Heart left ventricle (tissue), 16 donors: Measurements from ENCODE around the gene UNC13C. TPM values are rescaled to one million over a fixed set of nuclear protein-coding genes. Genes with fewer than 3 reads are reported as not detected.

Experiments used
- ATAC-seq, 4 donors: fragments of 200-7000 bp; cut with Tn5 transposase; one replicate each; pipeline ENCODE4 v1.9.1; 2020 to 2022; ENCODE audit warnings: moderate library complexity in 4 of 4, mild to moderate bottlenecking in 3 of 4, moderate number of reproducible peaks in 1 of 4
- DNase-seq, 5 donors: peaks; one replicate each; pipeline ENCODE4 v3.0.0-alpha.2; 2020
- H3K27ac ChIP-seq, 12 donors: fragments of 200-600 bp; sonication (generic) in 4 of 12; one replicate each; pipeline versions ENCODE4 v1.5.0 to v1.8.0; 2016 to 2022; ENCODE audit warnings: mild to moderate bottlenecking in 2 of 12
- H3K27me3 ChIP-seq, 9 donors: fragments of 200-600 bp; sonication (generic) in 2 of 9; one replicate each; pipeline versions ENCODE4 v1.5.1 to v1.8.0; 2016 to 2022; ENCODE audit warnings: mild to moderate bottlenecking in 3 of 9
- H3K36me3 ChIP-seq, 9 donors: fragments of 200-600 bp; sonication (generic) in 2 of 9; one replicate each; pipeline versions ENCODE4 v1.5.0 to v1.8.0; 2018 to 2022; ENCODE audit warnings: mild to moderate bottlenecking in 2 of 9
- H3K4me1 ChIP-seq, 12 donors: fragments of 200-600 bp; sonication (generic) in 4 of 12; one replicate each; pipeline versions ENCODE4 v1.5.0 to v1.8.0; 2016 to 2022; ENCODE audit warnings: mild to moderate bottlenecking in 3 of 12
- H3K4me3 ChIP-seq, 12 donors: fragments of 200-600 bp; sonication (generic) in 4 of 12; one replicate each; pipeline versions ENCODE4 v1.5.0 to v1.8.0; 2017 to 2022; ENCODE audit warnings: mild to moderate bottlenecking in 9 of 12, moderate library complexity in 4 of 12
- H3K9me3 ChIP-seq, 12 donors: fragments of 200-600 bp; sonication (generic) in 4 of 12; one replicate each; pipeline versions ENCODE4 v1.5.0 to v1.8.0; 2016 to 2022; ENCODE audit warnings: mild to moderate bottlenecking in 1 of 12
- POLR2A ChIP-seq, 2 donors: fragments of 450-650 bp; IDR thresholded peaks; one replicate each; pipeline ENCODE4 v1.6.1; 2017; ENCODE audit warnings: antibody characterized with exemption in 2 of 2, mild to moderate bottlenecking in 2 of 2, moderate library complexity in 2 of 2
- WGBS, 4 donors: extraction: QIAGEN DNeasy Blood & Tissue Kit in 2 of 4; methylation state at CpG; one replicate each; pipeline versions ENCODE4 v1.1.5 to v1.1.7; 2013 to 2018; 5-methylcytosine and 5-hydroxymethylcytosine counted together
- intact Hi-C, 10 donors: fragments of 100-400 bp; cut with DNase I; formaldehyde crosslinking; loops; one replicate each; pipeline versions ENCODE4 v1.11.1 to v1.14.2; 2022
- polyA plus RNA-seq, 2 donors: library from polyadenylated mRNA; stranded (reverse); fragments of 200-250 nt; gene quantifications; one replicate each; pipeline ENCODE4 v1.2.3, GENCODE V29; 2013
- total RNA-seq, 9 donors: library from RNA; depleted of rRNA in 2 of 9; stranded (reverse); fragments of >200 nt in 2 of 9; fragmentation: NEBNext Ultra II Directional in 3 of 9; extraction: Animal tissue kit (Norgen Biotek cat#: 25700) in 3 of 9; gene quantifications; one replicate each; pipeline versions ENCODE4 v1.1.0 to v1.2.4, GENCODE V29; 2016 to 2023
- TF ChIP-seq, protein P1 (sequence below), 12 donors: fragments of 200-600 bp; sonication (generic) in 4 of 12; IDR thresholded peaks; one replicate each; pipeline versions ENCODE4 v1.5.0 to v1.8.0; 2018 to 2022; ENCODE audit warnings: antibody characterized with exemption in 12 of 12, mild to moderate bottlenecking in 5 of 12
- donor health status: ischemic (EF 13 %, LVEDD 7.1; RV severe dilation, severe dysfunction).
- donor health status: healthy with polysubstance abuse.
- donor health status: DM: no; HTN: yes; CAD: no.
- donor health status: DM: no; HTN: no; CAD: no.
- donor health status: ischemic (EF 25% LVEDD 6.9; RV normal size, moderate dysfunction).
- donor health status: ischemic (EF 25% LVEDD 5.7; RV mildly dilated, moderate dysfunction).
- donor health status: healthy.
- donor health status: DM: yes; HTN: yes; CAD: no.
- donor health status: ischemic (EF 35%, LVEDD 5.7; RV mildly dilated, moderate dysfunction).
- donor health status: nonischemic (EF 11% LVEDD 7.7; RV severe dilation, severe dysfunction).
- donor health status: DM: yes; HTN: yes; CAD: no.
- donor health status: PGD.
- donor health status: ischemic (EF 29% LVEDD 5.4; RV normal size, mild dysfunction).
- donor health status: nonischemic (EF 23%, LVEDD 6.1; RV moderate dilation, normal function).

The UNC13C gene
- total and polyA plus RNA-seq, 11 donors, result 0.07 to 0.71 (median 0.39) TPM; not detected in 5

DNA sequence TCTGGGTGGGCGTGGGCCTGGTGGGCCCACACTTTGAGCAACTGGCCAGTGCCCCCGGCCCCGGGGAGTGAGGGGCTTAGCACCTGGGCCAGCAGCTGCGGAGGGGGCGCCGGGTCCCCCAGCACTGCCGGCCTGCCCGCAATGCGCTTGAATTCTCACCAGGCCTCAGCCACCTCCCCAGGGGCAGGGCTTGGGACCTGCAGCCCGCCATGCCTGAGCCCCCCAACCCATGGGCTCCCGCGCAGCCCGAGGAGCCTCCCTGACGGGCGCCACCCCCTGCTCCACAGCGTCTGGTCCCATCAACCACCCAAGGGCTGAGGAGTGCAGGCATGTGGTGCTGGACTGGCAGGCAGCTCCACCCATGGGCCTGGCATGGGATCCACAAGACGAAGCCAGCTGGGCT lies 484.3 kb downstream of the UNC13C start:
- ATAC-seq (no peak), DNase-seq (no peak)
- Histone ChIP-seq H3K27me3 (no peaks in the 10 kb centered on the region), H3K27ac (no peak overlapping the region), H3K36me3 (no peaks in the 10 kb centered on the region), H3K9me3 (peaks cover 0 to 42% (median 11%) of the 10 kb centered on the region in 12 donors), H3K4me3 (no peak overlapping the region), H3K4me1 (no peaks in the 10 kb centered on the region)
- TF ChIP-seq, protein P1, sequence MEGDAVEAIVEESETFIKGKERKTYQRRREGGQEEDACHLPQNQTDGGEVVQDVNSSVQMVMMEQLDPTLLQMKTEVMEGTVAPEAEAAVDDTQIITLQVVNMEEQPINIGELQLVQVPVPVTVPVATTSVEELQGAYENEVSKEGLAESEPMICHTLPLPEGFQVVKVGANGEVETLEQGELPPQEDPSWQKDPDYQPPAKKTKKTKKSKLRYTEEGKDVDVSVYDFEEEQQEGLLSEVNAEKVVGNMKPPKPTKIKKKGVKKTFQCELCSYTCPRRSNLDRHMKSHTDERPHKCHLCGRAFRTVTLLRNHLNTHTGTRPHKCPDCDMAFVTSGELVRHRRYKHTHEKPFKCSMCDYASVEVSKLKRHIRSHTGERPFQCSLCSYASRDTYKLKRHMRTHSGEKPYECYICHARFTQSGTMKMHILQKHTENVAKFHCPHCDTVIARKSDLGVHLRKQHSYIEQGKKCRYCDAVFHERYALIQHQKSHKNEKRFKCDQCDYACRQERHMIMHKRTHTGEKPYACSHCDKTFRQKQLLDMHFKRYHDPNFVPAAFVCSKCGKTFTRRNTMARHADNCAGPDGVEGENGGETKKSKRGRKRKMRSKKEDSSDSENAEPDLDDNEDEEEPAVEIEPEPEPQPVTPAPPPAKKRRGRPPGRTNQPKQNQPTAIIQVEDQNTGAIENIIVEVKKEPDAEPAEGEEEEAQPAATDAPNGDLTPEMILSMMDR (IDR thresholded peaks at IDR 0.05), result no peak
- TF ChIP-seq POLR2A (IDR thresholded peaks at IDR 0.05), result no peak
- intact Hi-C loops, result loop anchor here in 1 of 10 donors (10.0 kb wide), 1 partner anchor 62 kb away; no protein-coding TSS in a partner anchor
- 85 to 94% (median 91%) methylated on average over 7 to 17 of the region's 17 CpGs for WGBS, 4 donors

DNA sequence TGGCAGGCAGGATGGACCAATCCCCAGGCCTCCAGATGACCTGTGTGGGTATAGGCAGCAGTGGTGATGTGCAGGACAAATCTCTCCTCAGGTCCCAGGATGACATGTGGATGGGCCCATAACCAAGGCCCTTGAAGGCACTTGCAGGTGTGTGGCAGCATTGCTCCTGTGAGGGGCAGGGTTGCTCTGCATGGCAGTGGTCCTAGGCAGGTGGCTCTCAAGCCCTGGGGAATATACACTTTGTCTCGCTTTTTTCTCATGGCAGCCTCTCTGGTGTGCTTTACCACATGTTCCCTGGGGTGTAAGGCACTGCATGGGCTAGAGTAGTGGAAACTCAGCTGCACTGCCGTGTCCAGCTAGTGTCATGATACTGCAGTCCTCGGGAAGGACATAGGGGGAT lies 503.6 kb downstream of the UNC13C start:
- intact Hi-C loops, result no loop called here

DNA sequence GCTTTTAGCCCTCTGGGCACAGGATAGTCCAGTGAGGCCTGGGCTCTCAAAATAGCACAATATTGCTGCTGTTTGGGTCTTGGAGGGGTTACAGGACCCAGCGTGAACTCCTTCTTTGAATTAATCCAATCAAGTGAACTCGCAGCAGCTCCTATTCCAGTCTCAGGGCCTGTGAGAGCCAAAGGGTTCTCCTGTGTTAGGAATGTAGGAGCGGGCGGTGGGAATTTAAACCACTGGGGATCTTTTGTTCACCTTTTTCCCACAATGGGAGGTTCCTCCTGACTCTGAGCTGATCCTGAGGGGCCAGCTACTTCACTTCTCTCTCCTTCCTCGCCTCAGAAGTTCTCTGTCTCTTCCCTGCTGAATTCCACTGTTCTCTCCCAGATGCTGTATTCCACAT lies 504.0 kb downstream of the UNC13C start:
- peaks cover 0 to 21% (median 3%) of the 10 kb centered on the region in 12 donors for H3K9me3 ChIP-seq
- ATAC-seq (no peak), DNase-seq (no peak)
- H3K27me3 ChIP-seq, result no peaks in the 10 kb centered on the region
- no peaks in the 10 kb centered on the region for H3K4me1 ChIP-seq
- 62 to 74% (median 69%) methylated on average over 4 to 5 of the region's 5 CpGs for WGBS, 4 donors
- no peak overlapping the region for H3K4me3 ChIP-seq
- TF ChIP-seq, protein P1 (IDR thresholded peaks at IDR 0.05), result no peak
- no peak for TF ChIP-seq POLR2A (IDR thresholded peaks at IDR 0.05)
- H3K27ac ChIP-seq, result no peak overlapping the region
- intact Hi-C loops, result no loop called here
- no peaks in the 10 kb centered on the region for H3K36me3 ChIP-seq

More for the DNA sequence above, 503.6 kb downstream of the UNC13C start:
- Histone ChIP-seq H3K4me3 (no peak overlapping the region), H3K36me3 (no peaks in the 10 kb centered on the region), H3K4me1 (no peaks in the 10 kb centered on the region), H3K27ac (no peak overlapping the region), H3K27me3 (no peaks in the 10 kb centered on the region), H3K9me3 (peaks cover 0 to 21% (median 3%) of the 10 kb centered on the region in 12 donors)
- no peak for ATAC-seq
- WGBS, 4 donors, result 37 to 59% (median 53%) methylated on average over 2 to 3 of the region's 3 CpGs
- TF ChIP-seq, protein P1 (IDR thresholded peaks at IDR 0.05), result no peak
- no peak for TF ChIP-seq POLR2A (IDR thresholded peaks at IDR 0.05)
- no peak for DNase-seq

DNA sequence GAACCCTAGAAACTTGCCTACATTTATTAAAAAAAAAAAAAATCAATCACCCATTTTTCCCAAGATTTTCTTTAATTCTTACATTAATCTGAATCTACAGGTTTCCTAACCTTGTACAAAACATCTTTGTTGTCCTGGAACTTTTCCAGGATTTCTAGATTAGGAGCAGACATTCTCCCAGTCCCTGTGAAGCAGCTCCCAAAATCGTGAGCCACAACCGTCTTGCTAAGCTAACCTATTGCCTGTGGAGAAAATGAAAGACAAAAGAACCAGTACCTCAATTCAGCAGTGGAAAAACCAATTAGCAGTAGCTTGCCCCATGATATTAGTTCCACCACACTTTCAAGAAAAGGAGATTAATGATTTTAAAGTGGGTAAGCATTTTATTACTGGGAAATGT lies 522.1 kb downstream of the UNC13C start:
- ATAC-seq (no peak), DNase-seq (no peak)
- no peaks in the 10 kb centered on the region for H3K9me3 ChIP-seq
- H3K27ac ChIP-seq, result no peak overlapping the region
- WGBS, 4 donors, result 52 to 83% (median 66%) methylated on average over 2 of the region's 2 CpGs
- H3K4me1 ChIP-seq, result no peaks in the 10 kb centered on the region
- no peaks in the 10 kb centered on the region for H3K27me3 ChIP-seq
- no peaks in the 10 kb centered on the region for H3K36me3 ChIP-seq
- intact Hi-C loops, result loop anchor here in 1 of 10 donors (10.0 kb wide), 1 partner anchor 64 kb away; no protein-coding TSS in a partner anchor
- TF ChIP-seq, protein P1 (IDR thresholded peaks at IDR 0.05), result no peak
- TF ChIP-seq POLR2A (IDR thresholded peaks at IDR 0.05), result no peak
- H3K4me3 ChIP-seq, result no peak overlapping the region
